ENCODE data around the gene THAP8. TPM values are rescaled to one million over a fixed set of nuclear protein-coding genes. Genes with fewer than 3 reads are reported as not detected.
A peak's percentile ranks its signal among the peaks of the same experiment; 100 is the strongest.

The THAP8 gene
- total RNA-seq, 1 donor from 2014 or later: 9.4 TPM

DNA sequence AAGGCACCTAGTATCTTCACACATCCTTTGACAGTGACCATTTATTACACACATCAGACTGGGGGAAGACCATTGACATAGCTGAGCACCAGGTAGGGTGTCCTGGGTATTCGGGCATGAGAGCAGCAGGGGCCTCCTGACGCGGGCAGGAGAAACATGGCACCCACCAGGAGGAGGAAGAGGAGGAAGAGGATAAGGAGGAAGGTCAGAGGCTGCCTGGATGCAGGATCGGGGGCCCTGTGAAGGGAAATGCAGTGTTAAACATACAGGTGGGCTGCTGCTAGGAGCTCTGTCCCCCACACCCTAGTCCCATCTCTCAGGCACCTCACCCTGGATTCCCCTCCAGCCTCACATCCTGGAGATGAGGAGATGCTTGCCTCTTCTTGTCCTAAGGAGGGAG, 50.8 kb downstream of the THAP8 start:
- H3K9me3 Mint-ChIP-seq: no peaks in the 10 kb centered on the region
- no peaks in the 10 kb centered on the region for H3K27me3 Mint-ChIP-seq (ENCODE audit: low read depth)
- DNase-seq (ENCODE audit: low read depth, low spot score): no peak
- no peak overlapping the region for H3K27ac Mint-ChIP-seq (ENCODE audit: unreplicated experiment)
- H3K4me1 Mint-ChIP-seq: no peaks in the 10 kb centered on the region
- no peak overlapping the region for H3K4me3 Mint-ChIP-seq
- H3K36me3 Mint-ChIP-seq (ENCODE audit: low read depth): no peaks in the 10 kb centered on the region
- no peak for TF ChIP-seq CTCF (conservative IDR thresholded peaks at IDR 0.05)

DNA sequence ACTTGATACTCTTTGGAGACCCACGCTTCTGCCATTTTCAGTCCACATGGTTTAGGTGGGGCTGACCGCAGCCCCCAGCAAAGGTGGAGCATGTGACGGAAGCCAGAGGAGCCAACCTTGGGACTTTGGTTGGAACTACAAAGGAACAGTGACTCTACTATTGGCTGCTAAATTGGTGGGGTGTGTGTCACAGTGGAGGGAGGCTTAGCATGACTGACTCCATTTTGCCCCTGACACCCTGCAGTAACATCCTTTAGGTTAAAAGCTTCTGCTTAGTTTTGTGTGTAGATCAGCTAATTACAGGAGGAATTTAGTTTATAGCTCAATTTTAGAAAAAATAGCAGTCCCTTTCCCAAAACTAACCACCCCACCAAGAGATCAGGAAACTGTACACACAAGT, 52.5 kb downstream of the THAP8 start:
- Mint-ChIP-seq H3K4me1 (peaks cover 3% of the 10 kb centered on the region), H3K4me3 (no peak overlapping the region), H3K27ac (ENCODE audit: unreplicated experiment) (no peak overlapping the region)

DNA sequence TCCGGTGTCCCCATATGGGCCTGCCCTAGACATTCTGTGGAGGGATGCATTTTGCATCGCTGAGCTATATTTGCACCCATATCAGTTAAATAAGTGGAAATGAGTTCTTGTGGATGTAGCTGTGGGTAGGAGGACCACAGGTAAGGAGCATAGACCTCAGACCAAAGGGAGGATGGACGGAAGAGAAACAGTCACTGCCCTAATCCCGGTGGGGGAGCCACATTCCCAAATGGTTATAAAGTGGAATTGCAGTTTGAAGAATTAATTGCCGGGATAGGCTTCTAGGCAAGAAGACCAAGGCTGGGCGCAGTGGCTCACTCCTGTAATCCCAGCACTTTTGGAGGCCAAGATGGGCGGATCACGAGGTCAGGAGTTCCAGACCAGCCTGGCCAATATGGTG, 57.3 kb downstream of the THAP8 start:
- H3K4me1 Mint-ChIP-seq: peaks cover 18% of the 10 kb centered on the region
- DNase-seq (ENCODE audit: low read depth, low spot score): no peak
- TF ChIP-seq CTCF (conservative IDR thresholded peaks at IDR 0.05): no peak
- peaks cover 2% of the 10 kb centered on the region for H3K27me3 Mint-ChIP-seq (ENCODE audit: low read depth)
- no peaks in the 10 kb centered on the region for H3K36me3 Mint-ChIP-seq (ENCODE audit: low read depth)
- H3K4me3 Mint-ChIP-seq: peak overlapping the region; percentile 87
- no peak overlapping the region for H3K27ac Mint-ChIP-seq (ENCODE audit: unreplicated experiment)
- H3K9me3 Mint-ChIP-seq: no peaks in the 10 kb centered on the region

More for the DNA sequence above, 52.5 kb downstream of the THAP8 start:
- DNase-seq (ENCODE audit: low read depth, low spot score): no peak
- no peak for TF ChIP-seq CTCF (conservative IDR thresholded peaks at IDR 0.05)
- Mint-ChIP-seq H3K36me3 (ENCODE audit: low read depth) (no peaks in the 10 kb centered on the region), H3K9me3 (no peaks in the 10 kb centered on the region), H3K27me3 (ENCODE audit: low read depth) (no peaks in the 10 kb centered on the region)

DNA sequence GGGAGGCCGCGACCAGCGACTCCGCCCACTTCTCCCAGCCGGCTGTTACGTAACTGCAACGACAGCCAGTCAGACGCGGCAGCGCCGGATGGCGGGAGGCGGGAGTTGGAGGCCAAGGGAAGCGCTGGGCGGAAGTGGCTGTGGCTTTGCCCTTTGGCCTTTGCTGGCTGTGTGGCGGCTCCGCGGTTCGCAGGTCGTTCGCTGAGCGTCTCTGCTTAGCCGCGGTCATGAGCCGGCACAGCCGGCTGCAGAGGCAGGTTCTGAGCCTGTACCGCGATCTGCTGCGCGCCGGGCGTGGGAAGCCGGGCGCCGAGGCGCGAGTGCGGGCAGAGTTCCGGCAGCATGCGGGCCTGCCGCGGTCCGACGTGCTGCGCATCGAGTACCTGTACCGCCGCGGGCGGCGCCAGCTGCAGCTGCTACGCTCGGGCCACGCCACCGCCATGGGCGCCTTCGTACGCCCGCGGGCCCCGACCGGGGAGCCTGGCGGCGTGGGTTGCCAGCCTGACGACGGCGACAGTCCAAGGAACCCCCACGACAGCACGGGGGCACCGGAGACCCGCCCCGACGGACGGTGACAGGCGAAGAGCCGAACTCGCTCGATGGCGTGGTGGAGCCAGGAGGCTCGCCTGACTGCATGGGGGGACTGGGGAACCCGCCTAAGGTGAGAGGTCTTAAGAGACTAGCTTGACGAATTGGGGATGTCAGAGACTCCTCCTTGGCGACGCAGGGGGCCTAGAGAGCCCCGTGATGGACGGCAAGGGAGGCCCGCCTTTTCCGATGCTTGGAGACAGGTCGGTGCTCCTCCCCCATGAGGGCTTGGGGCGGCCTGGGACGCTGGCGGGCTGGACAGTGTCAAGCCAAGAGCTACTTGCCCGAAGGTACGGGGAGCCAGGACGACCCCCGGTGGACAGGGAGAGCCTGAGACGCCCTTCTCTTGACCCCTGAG, 58.8 kb downstream of the THAP8 start, which contains the start of gene SDHAF1:
Gene SDHAF1 (plus strand): TSS at position 141 of the 946 bp plus-strand sequence. CDS start 87 bp downstream, at position 228.
- no peak for TF ChIP-seq CTCF (conservative IDR thresholded peaks at IDR 0.05)

DNA sequence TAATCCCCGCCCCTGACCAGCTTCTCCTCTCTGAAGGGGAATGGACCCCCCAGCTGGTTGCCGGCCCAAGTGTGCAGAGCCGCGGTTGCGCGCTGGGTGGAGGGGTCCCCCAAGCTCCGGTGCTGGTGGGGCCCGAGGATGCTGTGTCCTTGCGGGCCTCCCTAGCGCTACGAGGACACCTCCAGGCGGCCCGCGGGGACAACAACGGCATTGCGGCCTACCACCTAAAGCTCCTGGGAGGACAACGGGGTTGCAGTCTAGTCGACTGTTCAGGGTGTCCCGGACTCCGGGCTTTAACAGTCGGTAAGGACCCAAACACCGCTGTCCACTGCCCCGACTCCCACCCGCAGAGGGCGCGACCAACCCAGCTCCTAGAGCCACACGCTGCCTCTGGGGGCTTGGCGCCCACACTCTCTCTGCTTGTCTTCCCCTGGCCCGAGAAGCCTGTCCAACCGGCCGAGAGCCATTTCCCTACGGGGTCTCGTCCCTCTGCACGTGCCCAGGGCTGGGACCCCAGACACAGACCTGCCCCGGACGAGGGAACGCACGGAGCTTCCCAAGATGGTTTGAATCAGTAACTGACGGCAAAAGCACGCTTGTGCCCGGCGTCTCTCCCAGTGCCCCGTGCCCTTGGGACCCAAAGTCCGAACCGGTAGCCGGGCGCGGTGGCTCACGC, 60.0 kb downstream of the THAP8 start:
- Mint-ChIP-seq H3K4me3 (no peak overlapping the region), H3K9me3 (no peaks in the 10 kb centered on the region), H3K36me3 (ENCODE audit: low read depth) (no peaks in the 10 kb centered on the region), H3K27me3 (ENCODE audit: low read depth) (peaks cover 18% of the 10 kb centered on the region), H3K27ac (ENCODE audit: unreplicated experiment) (no peak overlapping the region), H3K4me1 (peaks cover 18% of the 10 kb centered on the region)
- DNase-seq (ENCODE audit: low read depth, low spot score): no peak
- TF ChIP-seq CTCF (conservative IDR thresholded peaks at IDR 0.05): no peak

More for the DNA sequence above, 58.8 kb downstream of the THAP8 start, which contains the start of gene SDHAF1:
- peak; percentile 93 for DNase-seq (ENCODE audit: low read depth, low spot score)
- H3K27me3 Mint-ChIP-seq (ENCODE audit: low read depth): peaks cover 8% of the 10 kb centered on the region
- no peaks in the 10 kb centered on the region for H3K9me3 Mint-ChIP-seq
- H3K36me3 Mint-ChIP-seq (ENCODE audit: low read depth): no peaks in the 10 kb centered on the region
- peak within 1 kb of the TSS; percentile 67 for H3K27ac Mint-ChIP-seq (ENCODE audit: unreplicated experiment)
- peaks cover 18% of the 10 kb centered on the region for H3K4me1 Mint-ChIP-seq
- H3K4me3 Mint-ChIP-seq: peak within 1 kb of the TSS; percentile 87

Measured in neural crest cell (in vitro differentiated cells).